ENCODE results near the gene KCMF1. TPM values are rescaled to one million over a fixed set of nuclear protein-coding genes. Genes with fewer than 3 reads are reported as not detected.

KCMF1 gene
- total RNA-seq, 1 experiment from 2014 or later, result 163 TPM

GRCh38 chr2:85008252-85008651 is 37.3 kb downstream of the KCMF1 start:
- H3K4me1 ChIP-seq (ENCODE audit: control insufficient read depth, insufficient read depth, low read length), result peaks cover 22% of the 10 kb centered on the region
- ChIA-PET CTCF (no interaction called here), POLR2A (interaction anchor here (0.5 kb wide), 1 partner anchor 32 kb away, joined by 3 read pairs; no protein-coding TSS in a partner anchor)
- no peak for DNase-seq (ENCODE audit: low read depth, low spot score)
- intact Hi-C loops (cut with micrococcal nuclease; ENCODE audit: unreplicated experiment) (no loop called here), in situ Hi-C loops (cut with HindIII; ENCODE audit: low pct_unique_long_range_greater_than_20kb, low sequenced_read_pairs) (no loop called here)
- BruUV-seq (replicated peaks), result no TSS peak
- no peak overlapping the region for H3K4me3 ChIP-seq (ENCODE audit: low read depth in 2 of 2, low read length in 2 of 2)
- no peaks in the 10 kb centered on the region for H3K36me3 ChIP-seq (ENCODE audit: control insufficient read depth, insufficient read depth, low read length)
- TF ChIP-seq, protein P1, sequence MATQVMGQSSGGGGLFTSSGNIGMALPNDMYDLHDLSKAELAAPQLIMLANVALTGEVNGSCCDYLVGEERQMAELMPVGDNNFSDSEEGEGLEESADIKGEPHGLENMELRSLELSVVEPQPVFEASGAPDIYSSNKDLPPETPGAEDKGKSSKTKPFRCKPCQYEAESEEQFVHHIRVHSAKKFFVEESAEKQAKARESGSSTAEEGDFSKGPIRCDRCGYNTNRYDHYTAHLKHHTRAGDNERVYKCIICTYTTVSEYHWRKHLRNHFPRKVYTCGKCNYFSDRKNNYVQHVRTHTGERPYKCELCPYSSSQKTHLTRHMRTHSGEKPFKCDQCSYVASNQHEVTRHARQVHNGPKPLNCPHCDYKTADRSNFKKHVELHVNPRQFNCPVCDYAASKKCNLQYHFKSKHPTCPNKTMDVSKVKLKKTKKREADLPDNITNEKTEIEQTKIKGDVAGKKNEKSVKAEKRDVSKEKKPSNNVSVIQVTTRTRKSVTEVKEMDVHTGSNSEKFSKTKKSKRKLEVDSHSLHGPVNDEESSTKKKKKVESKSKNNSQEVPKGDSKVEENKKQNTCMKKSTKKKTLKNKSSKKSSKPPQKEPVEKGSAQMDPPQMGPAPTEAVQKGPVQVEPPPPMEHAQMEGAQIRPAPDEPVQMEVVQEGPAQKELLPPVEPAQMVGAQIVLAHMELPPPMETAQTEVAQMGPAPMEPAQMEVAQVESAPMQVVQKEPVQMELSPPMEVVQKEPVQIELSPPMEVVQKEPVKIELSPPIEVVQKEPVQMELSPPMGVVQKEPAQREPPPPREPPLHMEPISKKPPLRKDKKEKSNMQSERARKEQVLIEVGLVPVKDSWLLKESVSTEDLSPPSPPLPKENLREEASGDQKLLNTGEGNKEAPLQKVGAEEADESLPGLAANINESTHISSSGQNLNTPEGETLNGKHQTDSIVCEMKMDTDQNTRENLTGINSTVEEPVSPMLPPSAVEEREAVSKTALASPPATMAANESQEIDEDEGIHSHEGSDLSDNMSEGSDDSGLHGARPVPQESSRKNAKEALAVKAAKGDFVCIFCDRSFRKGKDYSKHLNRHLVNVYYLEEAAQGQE (IDR thresholded peaks at IDR 0.05; ENCODE audit: insufficient read depth in 1 of 2, low read depth in 2 of 2, low read length in 1 of 2), result no peak
- TF ChIP-seq TCF7L2 (IDR thresholded peaks at IDR 0.05; ENCODE audit: low read depth, low read length) (no peak), POLR2AphosphoS5 (IDR thresholded peaks at IDR 0.05; ENCODE audit: low read depth, low read length) (no peak)
- ATAC-seq, result no peak
- no peaks in the 10 kb centered on the region for H3K9me3 ChIP-seq (ENCODE audit: control insufficient read depth, insufficient read depth, low read depth, low read length)
- no peak overlapping the region for H3K27ac ChIP-seq (ENCODE audit: low read length)
- no peaks in the 10 kb centered on the region for H3K27me3 ChIP-seq (ENCODE audit: control insufficient read depth, insufficient read depth, low read length)

GRCh38 chr2:85009019-85009618 is 38.2 kb downstream of the KCMF1 start:
- no peak overlapping the region for H3K27ac ChIP-seq (ENCODE audit: low read length)
- peaks cover 31% of the 10 kb centered on the region for H3K4me1 ChIP-seq (ENCODE audit: control insufficient read depth, insufficient read depth, low read length)
- H3K27me3 ChIP-seq (ENCODE audit: control insufficient read depth, insufficient read depth, low read length), result no peaks in the 10 kb centered on the region
- CTCF ChIA-PET, result no interaction called here
- in situ Hi-C loops (cut with HindIII; ENCODE audit: low pct_unique_long_range_greater_than_20kb, low sequenced_read_pairs), result no loop called here
- no peak for DNase-seq (ENCODE audit: low read depth, low spot score)
- no peak for ATAC-seq
- intact Hi-C loops (cut with micrococcal nuclease; ENCODE audit: unreplicated experiment), result no loop called here
- no TSS peak for BruUV-seq (replicated peaks)
- H3K4me3 ChIP-seq (ENCODE audit: low read depth in 2 of 2, low read length in 2 of 2), result no peak overlapping the region
- TF ChIP-seq POLR2AphosphoS5 (IDR thresholded peaks at IDR 0.05; ENCODE audit: low read depth, low read length) (no peak), CTCF (IDR thresholded peaks at IDR 0.05) (no peak), SIN3A (IDR thresholded peaks at IDR 0.05; ENCODE audit: borderline replicate concordance, insufficient read depth, low read depth, low read length) (no peak), TCF7L2 (IDR thresholded peaks at IDR 0.05; ENCODE audit: low read depth, low read length) (no peak)
- TF ChIP-seq, protein P1 (IDR thresholded peaks at IDR 0.05; ENCODE audit: insufficient read depth in 1 of 2, low read depth in 2 of 2, low read length in 1 of 2), result no peak
- no peaks in the 10 kb centered on the region for H3K9me3 ChIP-seq (ENCODE audit: control insufficient read depth, insufficient read depth, low read depth, low read length)
- POLR2A ChIA-PET, result interaction anchor here (0.5 kb wide), 1 partner anchor 31 kb away, joined by 3 read pairs; no protein-coding TSS in a partner anchor
- no peaks in the 10 kb centered on the region for H3K36me3 ChIP-seq (ENCODE audit: control insufficient read depth, insufficient read depth, low read length)
